Gastrocnemius medialis (tissue), 4 donors: Measurements from ENCODE around the gene ACSF2. TPM values are rescaled to one million over a fixed set of nuclear protein-coding genes. Genes with fewer than 3 reads are reported as not detected.

ENCODE experiments used
- ATAC-seq, 2 donors: fragments of 150-250 bp; one replicate each; pipeline ENCODE4 v1.9.1; 2016
- DNase-seq, 2 donors: peaks; one replicate each; pipeline ENCODE4 v3.0.0-alpha.2; 2019
- H3K27ac ChIP-seq, 4 donors: fragments of 200-600 bp; sonication (generic); 1 replicate in 1 of 4; 2 replicates in 3 of 4; pipeline ENCODE4 v1.5.1; 2016 to 2018; ENCODE audit warnings: mild to moderate bottlenecking in 2 of 4, moderate library complexity in 1 of 4
- H3K27me3 ChIP-seq, 3 donors: fragments of 200-600 bp; sonication (generic) in 2 of 3; 1 replicate in 1 of 3; 2 replicates in 2 of 3; pipeline versions ENCODE4 v1.5.1 to v1.6.0; 2016 to 2019; ENCODE audit warnings: mild to moderate bottlenecking in 1 of 3, moderate library complexity in 1 of 3
- H3K36me3 ChIP-seq, 2 donors: fragments of 200-600 bp; sonication (generic) in 1 of 2; one replicate each; pipeline ENCODE4 v1.5.1; 2017 to 2018
- H3K4me1 ChIP-seq, 2 donors: fragments of 200-600 bp; sonication (generic) in 1 of 2; one replicate each; pipeline ENCODE4 v1.5.1; 2016 to 2017; ENCODE audit warnings: mild to moderate bottlenecking in 2 of 2
- H3K4me3 ChIP-seq, 4 donors: fragments of 200-600 bp; sonication (generic) in 3 of 4; 1 replicate in 1 of 4; 2 replicates in 3 of 4; pipeline ENCODE4 v1.5.1; 2016 to 2019; ENCODE audit warnings: mild to moderate bottlenecking in 2 of 4
- H3K9me3 ChIP-seq, 3 donors: fragments of 200-600 bp; sonication (generic) in 2 of 3; 1 replicate in 1 of 3; 2 replicates in 2 of 3; pipeline ENCODE4 v1.5.1; 2016 to 2019
- CTCF ChIP-seq, 5 experiments: fragments of 450-650 bp in 3 of 5; fragments of 200-600 bp in 2 of 5; sonication (generic) in 2 of 5; IDR thresholded peaks in 4 of 5; conservative IDR thresholded peaks in 1 of 5; 1 replicate in 4 of 5; 2 replicates in 1 of 5; pipeline ENCODE4 v1.5.1; 2016 to 2019; ENCODE audit warnings: antibody characterized with exemption in 5 of 5, mild to moderate bottlenecking in 3 of 5, moderate library complexity in 3 of 5
- POLR2A ChIP-seq, 2 donors: fragments of 450-650 bp; IDR thresholded peaks; one replicate each; pipeline ENCODE4 v1.6.1; 2017; ENCODE audit warnings: antibody characterized with exemption in 2 of 2, mild to moderate bottlenecking in 2 of 2, moderate library complexity in 2 of 2
- in situ Hi-C, 4 donors: fragments of 200-750 bp; cut with MboI; loops; one replicate each; pipeline versions ENCODE4 v1.15.0 to v1.8.0; 2017; ENCODE audit warnings: low sequenced_read_pairs in 4 of 4
- intact Hi-C: fragments of 100-400 bp; cut with DNase I; formaldehyde crosslinking; loops from one replicate; pipeline ENCODE4 v1.15.1; 2023; ENCODE audit warnings: low total_unique reads
- total RNA-seq, 4 donors: library from RNA; depleted of rRNA; stranded (reverse); fragments of >200 nt; gene quantifications; one replicate each; pipeline versions ENCODE4 v1.1.0 to v1.2.3, GENCODE V29; 2016

ACSF2 gene
- total RNA-seq, 4 donors from 2014 or later, result 8.7 to 61.4 (median 34.2) TPM

- Histone ChIP-seq H3K4me3 (no peak overlapping the region), H3K9me3 (no peaks in the 10 kb centered on the region), H3K27ac (no peak overlapping the region), H3K36me3 (no peaks in the 10 kb centered on the region), H3K27me3 (no peaks in the 10 kb centered on the region), H3K4me1 (no peaks in the 10 kb centered on the region)
- in situ Hi-C loops (no loop called here), intact Hi-C loops (no loop called here)
- DNase-seq, result no peak
- TF ChIP-seq CTCF (IDR thresholded peaks at IDR 0.05 in 4 of 5, conservative IDR thresholded peaks at IDR 0.05 in 1 of 5) (no peak), POLR2A (IDR thresholded peaks at IDR 0.05) (no peak)
- ATAC-seq, result no peak
Measured at GRCh38 chr17:50501054-50501453, 75.0 kb downstream of the ACSF2 start.

DNA sequence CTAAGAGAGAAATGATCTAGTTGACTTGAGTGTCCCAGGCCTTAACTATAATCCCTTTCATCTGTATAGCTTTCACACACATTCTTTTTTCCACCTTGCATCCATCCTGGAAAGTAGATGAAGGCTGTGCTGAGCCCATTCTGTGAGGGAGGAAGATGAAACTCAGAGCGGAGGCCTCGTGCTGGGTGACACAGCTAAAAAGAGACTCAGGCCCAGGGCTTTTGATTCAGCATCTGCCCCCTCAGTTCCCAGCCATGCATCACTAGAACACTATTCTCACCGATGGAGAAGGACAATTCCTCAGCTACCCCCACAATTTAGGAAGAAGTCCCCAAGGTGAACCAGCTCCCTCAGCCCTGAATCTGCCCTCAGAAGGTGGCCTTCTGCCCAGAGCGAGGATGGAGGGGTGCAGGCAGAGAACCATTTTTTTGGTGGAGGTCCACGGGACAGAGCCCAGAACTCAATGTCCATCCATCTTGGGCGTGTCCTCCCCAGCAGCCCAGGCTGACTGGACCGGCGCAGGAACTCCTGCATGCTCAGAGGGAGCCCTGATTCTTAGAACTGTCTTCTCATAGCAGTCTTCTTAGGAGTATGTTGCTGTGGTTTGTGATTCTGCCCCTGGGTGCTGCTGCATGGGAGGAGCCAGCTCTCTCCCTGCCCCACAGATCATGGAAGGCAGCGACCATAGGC, 76.4 kb downstream of the ACSF2 start:
- H3K27me3 ChIP-seq, result no peaks in the 10 kb centered on the region
- no peaks in the 10 kb centered on the region for H3K9me3 ChIP-seq
- H3K36me3 ChIP-seq, result no peaks in the 10 kb centered on the region
- no peak overlapping the region for H3K27ac ChIP-seq
- ATAC-seq, result no peak
- TF ChIP-seq CTCF (IDR thresholded peaks at IDR 0.05 in 4 of 5, conservative IDR thresholded peaks at IDR 0.05 in 1 of 5) (no peak), POLR2A (IDR thresholded peaks at IDR 0.05) (no peak)
- in situ Hi-C loops (no loop called here), intact Hi-C loops (no loop called here)
- no peaks in the 10 kb centered on the region for H3K4me1 ChIP-seq
- H3K4me3 ChIP-seq, result no peak overlapping the region
- DNase-seq, result no peak

- H3K27ac ChIP-seq, result no peak overlapping the region
- H3K36me3 ChIP-seq, result no peaks in the 10 kb centered on the region
- H3K9me3 ChIP-seq, result no peaks in the 10 kb centered on the region
- ATAC-seq (no peak), DNase-seq (no peak)
- no peaks in the 10 kb centered on the region for H3K27me3 ChIP-seq
- no peak overlapping the region for H3K4me3 ChIP-seq
- intact Hi-C loops (no loop called here), in situ Hi-C loops (no loop called here)
- H3K4me1 ChIP-seq, result peaks cover 0 to 3% of the 10 kb centered on the region in 2 donors
- no peak for TF ChIP-seq POLR2A (IDR thresholded peaks at IDR 0.05)
- TF ChIP-seq CTCF (IDR thresholded peaks at IDR 0.05 in 4 of 5, conservative IDR thresholded peaks at IDR 0.05 in 1 of 5), result no peak
Measured at GRCh38 chr17:50505591-50506130, 79.6 kb downstream of the ACSF2 start.

- no peaks in the 10 kb centered on the region for H3K27me3 ChIP-seq
- no peak for TF ChIP-seq POLR2A (IDR thresholded peaks at IDR 0.05)
- TF ChIP-seq CTCF (IDR thresholded peaks at IDR 0.05 in 4 of 5, conservative IDR thresholded peaks at IDR 0.05 in 1 of 5), result no peak
- intact Hi-C loops, result no loop called here
- no peak overlapping the region for H3K4me3 ChIP-seq
- no peak for ATAC-seq
- no peak overlapping the region for H3K27ac ChIP-seq
- DNase-seq, result no peak
- H3K36me3 ChIP-seq, result no peaks in the 10 kb centered on the region
- peaks cover 0 to 3% of the 10 kb centered on the region in 2 donors for H3K4me1 ChIP-seq
- H3K9me3 ChIP-seq, result no peaks in the 10 kb centered on the region
- in situ Hi-C loops, result no loop called here
Measured at GRCh38 chr17:50506298-50506697, 80.3 kb downstream of the ACSF2 start.
